ENCODE measurements around the gene MRPL23. TPM values are rescaled to one million over a fixed set of nuclear protein-coding genes. Genes with fewer than 3 reads are reported as not detected.

The MRPL23 gene
- total RNA-seq, 1 donor from 2014 or later = 26.9 TPM

DNA sequence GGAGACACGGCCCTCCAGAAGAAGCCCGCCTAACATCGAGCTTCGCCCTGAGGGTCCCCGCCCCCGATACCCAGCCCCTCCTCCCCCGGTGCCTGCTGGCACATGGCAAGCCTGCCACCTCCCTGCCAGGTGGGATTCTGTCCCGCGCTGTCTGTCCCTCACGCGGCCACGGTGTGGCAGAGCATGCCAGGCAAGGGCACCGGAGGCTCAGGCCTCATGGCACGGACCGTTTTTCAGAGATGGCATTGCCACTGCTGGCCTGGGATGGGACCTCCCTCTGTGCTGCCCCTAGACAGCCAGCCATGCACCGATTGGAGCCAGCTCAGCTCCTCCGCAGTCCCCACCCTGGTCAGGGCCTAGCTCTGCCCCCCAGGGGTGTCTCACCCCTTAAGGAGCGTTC is 19.4 kb downstream of the MRPL23 start:
- Mint-ChIP-seq H3K36me3 (ENCODE audit: low read depth, unreplicated experiment) (no peaks in the 10 kb centered on the region), H3K9me3 (ENCODE audit: unreplicated experiment) (no peaks in the 10 kb centered on the region), H3K4me1 (ENCODE audit: low read depth, unreplicated experiment) (no peaks in the 10 kb centered on the region), H3K27me3 (ENCODE audit: low read depth, unreplicated experiment) (no peaks in the 10 kb centered on the region), H3K27ac (ENCODE audit: unreplicated experiment) (no peak overlapping the region), H3K4me3 (ENCODE audit: unreplicated experiment) (no peak overlapping the region)
- DNase-seq (ENCODE audit: low read depth) (no peak), FAIRE-seq (no peak)
- no peaks in the 10 kb centered on the region for H3K9me3 ChIP-seq (ENCODE audit: insufficient read depth, low read depth, low read length)
- no peak overlapping the region for H3K4me2 ChIP-seq (ENCODE audit: low read length)
- H3K36me3 ChIP-seq (ENCODE audit: insufficient read depth, low read length) = no peaks in the 10 kb centered on the region
- H3K9ac ChIP-seq (ENCODE audit: low read length) = no peak overlapping the region
- no peak overlapping the region for H3K4me3 ChIP-seq (ENCODE audit: insufficient read depth, low read depth, low read length)
- H3K4me1 ChIP-seq (ENCODE audit: insufficient read depth, low read length) = no peaks in the 10 kb centered on the region
- TF ChIP-seq, protein P1, sequence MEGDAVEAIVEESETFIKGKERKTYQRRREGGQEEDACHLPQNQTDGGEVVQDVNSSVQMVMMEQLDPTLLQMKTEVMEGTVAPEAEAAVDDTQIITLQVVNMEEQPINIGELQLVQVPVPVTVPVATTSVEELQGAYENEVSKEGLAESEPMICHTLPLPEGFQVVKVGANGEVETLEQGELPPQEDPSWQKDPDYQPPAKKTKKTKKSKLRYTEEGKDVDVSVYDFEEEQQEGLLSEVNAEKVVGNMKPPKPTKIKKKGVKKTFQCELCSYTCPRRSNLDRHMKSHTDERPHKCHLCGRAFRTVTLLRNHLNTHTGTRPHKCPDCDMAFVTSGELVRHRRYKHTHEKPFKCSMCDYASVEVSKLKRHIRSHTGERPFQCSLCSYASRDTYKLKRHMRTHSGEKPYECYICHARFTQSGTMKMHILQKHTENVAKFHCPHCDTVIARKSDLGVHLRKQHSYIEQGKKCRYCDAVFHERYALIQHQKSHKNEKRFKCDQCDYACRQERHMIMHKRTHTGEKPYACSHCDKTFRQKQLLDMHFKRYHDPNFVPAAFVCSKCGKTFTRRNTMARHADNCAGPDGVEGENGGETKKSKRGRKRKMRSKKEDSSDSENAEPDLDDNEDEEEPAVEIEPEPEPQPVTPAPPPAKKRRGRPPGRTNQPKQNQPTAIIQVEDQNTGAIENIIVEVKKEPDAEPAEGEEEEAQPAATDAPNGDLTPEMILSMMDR (IDR thresholded peaks at IDR 0.05; ENCODE audit: insufficient read depth, low read depth, low read length) = no peak
- no peak for TF ChIP-seq EZH2 (IDR thresholded peaks at IDR 0.05; ENCODE audit: insufficient read depth, low read length)
- no peaks in the 10 kb centered on the region for H3K79me2 ChIP-seq (ENCODE audit: insufficient read depth, low read length)
- H3K27ac ChIP-seq (ENCODE audit: low read depth, low read length) = no peak overlapping the region
- H2AFZ ChIP-seq (ENCODE audit: low read depth, low read length) = no peak overlapping the region
- H4K20me1 ChIP-seq (ENCODE audit: insufficient read depth, low read length) = no peaks in the 10 kb centered on the region
- no peaks in the 10 kb centered on the region for H3K27me3 ChIP-seq (ENCODE audit: insufficient read depth, low read length)

- H3K36me3 ChIP-seq (ENCODE audit: insufficient read depth, low read length) = no peaks in the 10 kb centered on the region
- no peak overlapping the region for H3K27ac ChIP-seq (ENCODE audit: low read depth, low read length)
- DNase-seq (ENCODE audit: low read depth) (no peak), FAIRE-seq (no peak)
- H3K9me3 ChIP-seq (ENCODE audit: insufficient read depth, low read depth, low read length) = no peaks in the 10 kb centered on the region
- H3K9me3 Mint-ChIP-seq (ENCODE audit: unreplicated experiment) = no peaks in the 10 kb centered on the region
- no peak overlapping the region for H2AFZ ChIP-seq (ENCODE audit: low read depth, low read length)
- H3K4me1 Mint-ChIP-seq (ENCODE audit: low read depth, unreplicated experiment) = no peaks in the 10 kb centered on the region
- H3K4me1 ChIP-seq (ENCODE audit: insufficient read depth, low read length) = no peaks in the 10 kb centered on the region
- no peak overlapping the region for H3K4me3 ChIP-seq (ENCODE audit: insufficient read depth, low read depth, low read length)
- H3K27ac Mint-ChIP-seq (ENCODE audit: unreplicated experiment) = no peak overlapping the region
- H4K20me1 ChIP-seq (ENCODE audit: insufficient read depth, low read length) = no peaks in the 10 kb centered on the region
- H3K27me3 Mint-ChIP-seq (ENCODE audit: low read depth, unreplicated experiment) = no peaks in the 10 kb centered on the region
- H3K9ac ChIP-seq (ENCODE audit: low read length) = no peak overlapping the region
- no peaks in the 10 kb centered on the region for H3K36me3 Mint-ChIP-seq (ENCODE audit: low read depth, unreplicated experiment)
- TF ChIP-seq EZH2 (IDR thresholded peaks at IDR 0.05; ENCODE audit: insufficient read depth, low read length) = no peak
- TF ChIP-seq, protein P1 (IDR thresholded peaks at IDR 0.05; ENCODE audit: insufficient read depth, low read depth, low read length) = no peak
- H3K79me2 ChIP-seq (ENCODE audit: insufficient read depth, low read length) = no peaks in the 10 kb centered on the region
- H3K4me2 ChIP-seq (ENCODE audit: low read length) = no peak overlapping the region
- no peaks in the 10 kb centered on the region for H3K27me3 ChIP-seq (ENCODE audit: insufficient read depth, low read length)
- no peak overlapping the region for H3K4me3 Mint-ChIP-seq (ENCODE audit: unreplicated experiment)
Observed at GRCh38 chr11:1967641-1968225, 20.6 kb downstream of the MRPL23 start.

DNA sequence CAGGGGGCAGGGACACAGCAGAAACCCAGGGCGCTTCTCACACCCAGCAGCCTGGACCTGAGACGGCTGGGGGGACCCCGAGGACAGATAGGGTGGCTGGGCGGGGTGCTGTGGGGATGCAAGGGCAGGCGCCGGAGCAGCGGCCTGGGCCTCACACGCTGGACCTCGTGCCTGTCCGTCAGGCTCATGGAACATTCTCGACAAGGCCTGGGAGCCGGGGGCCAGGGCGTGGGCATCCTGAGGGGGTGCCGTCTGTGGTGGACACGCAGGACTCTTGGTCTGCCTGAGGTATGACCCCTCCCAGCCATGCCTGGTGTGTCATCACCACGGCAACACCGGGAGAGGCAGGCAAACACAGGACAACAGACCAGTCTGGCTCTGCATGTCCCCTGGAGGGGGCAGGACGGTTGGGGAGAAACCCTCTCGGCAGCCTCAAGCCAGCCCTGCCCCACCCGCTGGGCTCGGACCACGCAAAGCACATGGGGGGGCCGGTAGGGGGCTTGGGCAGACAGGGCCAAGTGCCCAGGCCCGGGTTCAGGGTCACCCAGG is 21.4 kb downstream of the MRPL23 start:
- TF ChIP-seq EZH2 (IDR thresholded peaks at IDR 0.05; ENCODE audit: insufficient read depth, low read length) = no peak
- TF ChIP-seq, protein P1 (IDR thresholded peaks at IDR 0.05; ENCODE audit: insufficient read depth, low read depth, low read length) = no peak
- Mint-ChIP-seq H3K27ac (ENCODE audit: unreplicated experiment) (no peak overlapping the region), H3K9me3 (ENCODE audit: unreplicated experiment) (no peaks in the 10 kb centered on the region), H3K4me1 (ENCODE audit: low read depth, unreplicated experiment) (no peaks in the 10 kb centered on the region), H3K4me3 (ENCODE audit: unreplicated experiment) (no peak overlapping the region), H3K36me3 (ENCODE audit: low read depth, unreplicated experiment) (no peaks in the 10 kb centered on the region), H3K27me3 (ENCODE audit: low read depth, unreplicated experiment) (no peaks in the 10 kb centered on the region)
- Histone ChIP-seq H2AFZ (ENCODE audit: low read depth, low read length) (no peak overlapping the region), H3K9me3 (ENCODE audit: insufficient read depth, low read depth, low read length) (no peaks in the 10 kb centered on the region), H3K4me3 (ENCODE audit: insufficient read depth, low read depth, low read length) (no peak overlapping the region), H3K36me3 (ENCODE audit: insufficient read depth, low read length) (no peaks in the 10 kb centered on the region), H3K4me2 (ENCODE audit: low read length) (no peak overlapping the region), H3K4me1 (ENCODE audit: insufficient read depth, low read length) (no peaks in the 10 kb centered on the region), H3K27me3 (ENCODE audit: insufficient read depth, low read length) (no peaks in the 10 kb centered on the region), H4K20me1 (ENCODE audit: insufficient read depth, low read length) (no peaks in the 10 kb centered on the region), H3K79me2 (ENCODE audit: insufficient read depth, low read length) (no peaks in the 10 kb centered on the region), H3K27ac (ENCODE audit: low read depth, low read length) (no peak overlapping the region), H3K9ac (ENCODE audit: low read length) (no peak overlapping the region)
- FAIRE-seq (no peak), DNase-seq (ENCODE audit: low read depth) (no peak)

All from astrocyte (in vitro differentiated cells and primary cell).